NCI-H446 treated with DMSO at 0.1 percent for 48 hours (cell line): ENCODE data around the gene RASD2.

ENCODE experiments used
- DNase-seq: peaks from one replicate; lab custom pipeline; 2025; lab: John Stamatoyannopoulos, UW

Gene RASD2

GRCh38 chr22:35560366-35560765 lies 19.7 kb downstream of the RASD2 start:
- no peak for DNase-seq

DNA sequence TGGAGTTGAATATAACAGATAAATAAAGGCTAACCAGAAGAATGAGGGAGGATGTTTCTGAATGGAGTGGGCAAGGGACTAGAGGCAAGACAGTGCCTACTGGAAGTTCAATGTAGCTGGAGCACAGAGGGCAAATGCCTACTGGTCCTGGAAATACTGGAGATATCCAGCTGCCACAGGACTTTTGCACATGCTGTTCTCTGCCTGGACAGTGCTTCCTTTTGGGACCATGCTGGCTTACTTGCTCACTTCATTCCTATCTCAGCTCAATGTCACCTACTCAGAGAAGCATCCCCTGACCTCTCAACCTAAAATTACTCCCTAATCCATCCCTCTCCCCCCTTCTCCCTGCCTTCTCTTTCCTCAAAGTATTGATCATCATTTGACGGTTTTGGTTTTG lies 20.2 kb downstream of the RASD2 start:
- no peak for DNase-seq

GRCh38 chr22:35561796-35562526 lies 21.3 kb downstream of the RASD2 start:
- no peak for DNase-seq

DNA sequence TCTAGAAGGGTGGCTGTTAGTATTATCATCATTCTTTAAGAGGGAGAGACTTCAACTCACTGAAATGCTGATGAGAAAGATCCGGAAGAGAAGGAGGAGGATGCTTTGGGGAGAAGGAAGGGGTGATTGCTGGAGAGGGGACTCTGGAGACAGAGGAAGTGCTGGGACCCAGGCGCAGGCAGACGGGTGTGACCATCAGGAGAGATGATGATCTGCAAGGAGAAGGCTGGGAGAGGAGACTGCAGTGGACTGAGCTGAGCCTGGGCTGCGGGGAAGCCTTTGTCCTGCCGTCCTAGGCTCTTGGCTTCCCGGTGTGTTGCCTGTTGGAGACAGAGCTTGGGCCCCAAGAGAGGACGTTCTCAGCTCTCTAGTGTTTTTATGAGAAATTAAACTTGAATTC lies 22.6 kb downstream of the RASD2 start:
- no peak for DNase-seq

GRCh38 chr22:35564975-35565867 lies 24.6 kb downstream of the RASD2 start:
- DNase-seq, result no peak

DNA sequence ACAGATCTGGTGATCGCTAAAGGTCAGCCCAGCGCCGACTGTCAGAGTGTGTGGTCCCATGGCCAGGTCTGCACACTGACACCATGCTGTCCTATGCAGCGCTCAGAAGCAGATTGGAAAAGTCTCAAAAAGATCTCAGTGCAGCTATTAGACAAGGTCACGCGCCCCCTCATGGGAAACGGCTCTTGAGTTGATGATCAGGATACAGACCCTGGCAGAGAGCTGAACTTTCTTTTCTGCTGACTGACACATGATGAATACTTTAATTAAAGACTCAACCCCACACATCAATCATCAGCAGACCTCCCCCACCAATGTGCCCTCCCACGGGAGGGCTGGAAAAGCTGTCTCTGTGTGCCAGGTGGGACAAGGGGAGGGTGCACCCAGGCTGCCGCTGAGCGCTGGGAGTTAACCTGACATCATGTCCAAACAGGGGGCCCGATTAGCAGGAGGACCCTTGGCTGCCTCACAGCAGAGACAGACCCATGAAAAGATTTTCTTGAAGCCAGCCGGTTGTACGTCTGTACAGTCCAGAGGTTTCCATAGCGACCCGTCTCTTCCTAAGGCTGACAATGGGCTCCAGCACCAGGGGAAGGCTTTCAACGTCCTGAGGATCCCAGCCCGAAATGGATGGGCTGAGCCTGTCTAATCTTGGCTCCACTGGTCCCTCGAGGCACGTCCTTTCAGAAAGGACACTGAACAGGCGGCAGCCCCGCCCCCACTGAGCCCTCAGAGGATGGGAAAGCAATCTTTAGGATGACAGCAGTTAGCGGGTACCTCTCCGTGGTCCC lies 26.9 kb downstream of the RASD2 start:
- DNase-seq, result no peak

- DNase-seq, result no peak
Observed at GRCh38 chr22:35568751-35569739, 28.4 kb downstream of the RASD2 start.

DNA sequence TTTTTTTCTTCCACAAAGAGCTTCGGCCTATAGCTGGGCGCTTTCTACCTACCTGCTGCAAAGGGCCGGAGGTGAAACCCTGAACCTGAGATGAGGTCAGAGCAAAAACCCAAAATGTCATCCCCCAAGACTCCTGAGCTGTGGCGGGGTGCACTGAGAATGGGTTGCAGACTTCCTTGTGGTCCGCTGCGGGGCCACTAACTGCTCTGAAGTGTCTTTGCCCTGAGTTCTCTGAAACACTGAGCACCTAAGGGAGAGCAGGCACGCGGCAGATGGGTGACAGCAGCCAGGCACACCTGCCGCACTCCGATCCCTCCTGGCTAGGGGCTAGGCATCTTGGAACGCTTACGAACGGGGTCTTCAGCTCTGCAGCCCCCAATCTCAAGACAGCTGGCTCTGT lies 29.3 kb downstream of the RASD2 start:
- DNase-seq, result no peak

DNA sequence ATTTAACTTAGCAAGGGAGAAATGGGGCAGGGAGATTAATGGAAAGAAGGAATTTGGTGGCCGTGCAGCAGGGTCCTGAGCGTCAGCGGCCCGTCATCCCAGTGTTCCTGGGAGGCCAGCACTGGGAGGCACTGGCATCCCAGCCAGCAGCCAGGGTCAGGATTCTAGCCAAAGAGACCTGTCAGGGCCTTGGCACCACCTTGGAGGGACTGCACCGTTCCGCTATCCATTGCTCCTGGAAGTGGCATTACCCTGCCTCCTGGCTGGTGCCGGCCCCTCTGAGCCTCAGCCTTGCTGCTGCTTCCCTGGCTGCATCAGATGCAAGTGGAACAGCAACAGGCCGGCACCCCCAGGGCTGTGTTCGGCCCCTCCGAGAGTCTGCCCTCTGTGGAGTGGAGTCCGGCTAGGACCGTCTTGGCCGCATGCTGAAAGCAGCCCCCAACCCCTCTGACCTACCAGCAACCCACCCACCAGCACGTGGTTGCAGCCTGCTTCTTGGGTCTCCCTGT lies 30.1 kb downstream of the RASD2 start:
- no peak for DNase-seq

- no peak for DNase-seq
Observed at GRCh38 chr22:35572556-35572955, 31.9 kb downstream of the RASD2 start.

GRCh38 chr22:35575116-35575748 lies 34.6 kb downstream of the RASD2 start:
- DNase-seq, result no peak

DNA sequence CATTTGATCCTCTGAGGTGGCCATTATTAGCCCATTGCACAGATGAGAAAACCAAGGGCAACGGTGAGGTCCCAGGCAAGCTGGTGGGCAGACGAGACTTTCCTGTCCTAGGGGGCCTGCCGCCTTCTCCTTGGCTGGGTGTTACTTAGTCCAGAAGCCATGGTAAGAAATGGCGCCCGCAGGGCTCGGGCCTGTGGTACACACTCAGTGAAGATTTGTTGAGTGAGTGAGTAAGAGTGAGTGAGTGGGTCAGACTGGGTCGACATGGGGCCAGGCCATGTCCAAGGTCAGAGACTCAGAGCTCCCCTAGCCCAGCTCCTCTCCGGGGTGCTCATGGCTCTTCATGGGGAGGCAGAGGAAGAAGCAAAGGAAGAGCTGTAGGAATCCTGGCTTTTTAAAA lies 36.0 kb downstream of the RASD2 start:
- DNase-seq, result no peak

DNA sequence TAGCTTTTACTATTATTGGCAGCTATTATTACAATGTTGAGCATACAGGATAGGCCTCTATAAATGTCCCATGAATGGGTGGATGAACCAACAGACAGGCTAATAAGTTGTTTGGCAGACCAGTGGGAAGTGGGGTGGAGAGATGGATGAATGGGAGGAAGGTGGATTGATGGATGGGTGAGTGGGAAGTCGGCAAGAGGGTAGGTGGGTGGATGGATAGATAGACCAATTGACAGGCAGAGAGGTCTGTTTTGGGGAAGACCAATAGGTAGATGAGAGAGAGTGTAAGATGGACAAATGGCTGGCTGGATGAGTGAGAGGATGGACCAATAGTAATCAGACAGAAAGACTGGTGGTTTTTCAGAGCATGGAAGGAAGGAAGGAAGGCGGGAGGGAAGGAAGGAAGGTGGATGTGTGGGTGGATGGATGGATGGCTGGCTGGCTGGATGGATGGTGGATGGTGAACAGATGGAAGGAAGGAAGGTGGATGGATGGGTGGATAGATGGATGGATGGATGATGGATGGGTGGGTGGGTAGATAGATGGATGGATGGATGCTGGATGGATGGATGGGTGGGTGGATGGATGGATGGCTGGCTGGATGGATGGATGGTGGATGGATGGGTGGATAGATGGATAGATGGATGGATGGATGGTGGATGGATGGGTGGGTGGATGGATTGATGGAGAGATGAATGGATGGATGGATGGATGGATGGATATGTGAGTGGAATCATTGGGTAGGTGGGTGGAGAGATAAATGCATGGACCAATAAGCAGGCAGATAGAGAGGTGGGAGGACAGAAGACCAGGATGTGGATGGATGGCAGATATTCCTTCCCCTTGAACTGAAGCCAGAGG lies 37.4 kb downstream of the RASD2 start:
- DNase-seq, result no peak

DNA sequence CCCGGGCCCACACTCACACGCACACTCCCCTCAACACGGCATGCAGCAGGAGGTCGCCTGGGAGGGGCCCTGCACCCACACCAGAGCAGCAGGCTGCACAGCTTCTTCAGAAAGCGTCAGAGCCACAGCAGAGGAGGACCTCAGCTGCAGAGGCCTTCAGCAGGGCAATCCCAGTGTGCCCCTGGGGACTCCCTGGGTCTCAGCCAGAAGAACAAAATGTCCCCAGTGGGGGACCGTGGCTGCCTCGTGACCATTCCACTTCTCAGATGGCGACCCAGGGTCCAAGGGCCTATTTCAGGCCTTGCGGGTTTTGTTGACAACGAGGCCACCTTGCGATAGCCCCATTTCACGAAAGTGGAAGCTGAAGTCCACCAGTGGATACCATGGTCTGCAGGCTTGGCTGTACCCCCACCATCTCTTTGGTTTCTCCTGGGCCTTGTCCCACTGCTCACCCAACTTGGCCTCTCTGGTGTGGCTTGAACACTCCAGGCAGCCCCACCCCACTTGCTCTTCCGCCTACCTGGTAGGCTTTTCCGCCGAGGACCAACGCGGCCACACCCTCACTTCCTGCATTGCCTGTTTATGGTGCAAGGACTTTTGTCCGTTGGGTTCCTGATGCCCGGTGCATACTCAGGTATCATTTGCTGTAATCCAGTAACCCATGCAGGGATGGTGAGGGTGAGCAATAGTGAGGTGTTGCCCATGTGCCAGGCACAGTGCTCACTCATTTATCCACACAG lies 38.4 kb downstream of the RASD2 start:
- DNase-seq, result no peak

GRCh38 chr22:35580351-35581022 lies 39.9 kb downstream of the RASD2 start:
- no peak for DNase-seq

DNA sequence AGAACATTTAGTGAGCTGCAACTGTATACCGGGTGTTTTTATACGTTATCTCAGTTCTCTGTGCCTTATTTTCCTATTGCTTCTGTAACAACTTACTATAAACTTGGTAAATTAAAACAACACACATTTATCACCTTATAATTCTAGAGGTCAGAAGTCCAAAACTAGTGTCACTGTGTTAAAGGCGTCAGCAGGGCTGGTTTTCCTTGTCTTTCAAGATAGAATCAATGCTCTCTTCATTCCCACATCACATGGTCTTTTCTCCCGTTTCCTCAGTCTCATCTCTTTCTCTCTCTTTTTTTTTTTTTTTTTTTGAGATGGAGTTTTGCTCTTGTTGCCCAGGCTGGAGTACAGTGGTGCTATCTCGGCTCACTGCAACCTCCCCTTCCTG lies 40.4 kb downstream of the RASD2 start:
- DNase-seq, result no peak

DNA sequence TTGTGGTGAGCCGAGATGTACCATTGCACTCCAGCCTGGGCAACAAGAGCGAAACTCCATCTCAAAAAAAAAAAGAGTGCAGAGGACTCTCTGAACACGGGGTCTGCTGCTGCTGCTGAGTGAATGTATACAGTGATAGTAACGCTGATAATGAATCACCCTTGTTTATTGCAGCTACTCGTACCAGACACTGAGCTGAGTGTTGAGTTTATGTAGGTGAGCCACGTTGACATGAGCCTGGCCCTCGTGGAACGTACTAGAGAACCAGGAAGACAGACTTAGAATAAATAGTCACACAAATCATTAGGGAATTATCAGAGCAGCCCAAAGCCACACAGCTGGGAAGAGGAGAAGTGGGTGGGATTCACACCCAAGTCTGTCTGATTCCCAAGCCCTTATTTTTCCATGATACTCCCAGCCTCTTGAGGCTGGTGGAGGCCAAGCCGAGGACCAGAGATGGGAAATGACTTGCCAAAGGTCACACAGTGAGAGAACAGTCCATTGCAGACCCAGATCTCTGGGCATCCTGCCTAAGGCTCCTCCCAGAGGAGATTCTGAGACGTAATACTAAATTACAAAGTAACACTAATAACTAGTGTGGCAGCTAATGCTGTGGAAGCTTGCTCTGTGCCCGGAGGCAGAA lies 41.7 kb downstream of the RASD2 start:
- DNase-seq, result no peak
